ENCODE results near the gene KIAA0930.

KIAA0930 gene

DNA sequence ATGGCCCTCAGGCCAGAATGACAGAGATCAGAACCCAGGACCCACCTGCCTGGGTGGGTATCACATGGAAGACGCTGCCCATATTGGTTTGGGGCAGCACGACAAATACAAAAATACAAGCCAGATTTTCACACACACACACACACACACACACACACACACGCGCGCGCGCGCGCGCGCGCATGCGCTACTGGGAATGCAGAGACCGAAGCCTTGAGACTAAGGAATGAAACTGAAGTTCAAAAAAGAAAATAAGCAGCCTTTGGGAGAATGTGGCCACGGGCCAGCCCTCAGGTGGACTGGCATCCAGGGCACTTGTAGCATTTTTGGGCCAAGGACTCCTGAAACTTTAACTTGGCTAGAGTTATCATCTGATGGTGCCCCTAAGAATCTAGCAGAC lies 98.3 kb downstream of the KIAA0930 start:
- Mint-ChIP-seq H3K36me3 (peaks cover 2% of the 10 kb centered on the region), H3K9me3 (no peaks in the 10 kb centered on the region), H3K4me3 (no peak overlapping the region), H3K4me1 (no peaks in the 10 kb centered on the region), H3K27ac (no peak overlapping the region)
- no peak for DNase-seq (ENCODE audit: low spot score in 2 of 2)
- ATAC-seq: no peak
